NCI-H1092 (cell line): ENCODE measurements around the gene MAST4.

Experiments
- DNase-seq: peaks from one replicate; lab custom pipeline; 2025; lab: John Stamatoyannopoulos, UW

MAST4 gene

GRCh38 chr5:66960369-66961137 lies 364.4 kb downstream of the MAST4 start:
- no peak for DNase-seq

- DNase-seq = no peak
These were observed 367.4 kb downstream of the MAST4 start for GRCh38 chr5:66963559-66963971.

- DNase-seq = no peak
These were observed 370.2 kb downstream of the MAST4 start for GRCh38 chr5:66966439-66966838.

- DNase-seq = no peak
These were observed 370.9 kb downstream of the MAST4 start for GRCh38 chr5:66967102-66967501.

DNA sequence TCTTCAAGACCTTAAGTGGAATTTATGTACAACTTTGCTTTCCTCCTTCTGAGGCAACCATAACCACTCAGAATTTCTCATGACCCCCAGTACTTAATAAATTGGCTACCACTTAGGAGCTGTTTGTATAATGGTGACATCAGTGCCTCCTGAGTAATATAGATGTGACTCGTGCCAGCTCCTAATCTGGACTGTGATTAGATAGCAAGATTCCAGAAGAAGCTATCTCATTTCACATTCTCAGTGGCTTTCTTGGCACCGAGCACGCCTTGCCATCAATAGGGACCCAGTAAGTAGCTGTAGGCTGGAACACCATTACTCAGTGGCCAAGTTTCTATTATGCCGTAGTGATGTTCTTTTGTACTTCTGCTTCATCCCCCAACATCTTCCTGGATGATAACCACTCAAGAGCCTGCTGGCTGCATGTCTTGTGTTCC lies 371.7 kb downstream of the MAST4 start:
- no peak for DNase-seq

- DNase-seq = no peak
These were observed 373.3 kb downstream of the MAST4 start for GRCh38 chr5:66969484-66969883.

GRCh38 chr5:66969963-66970362 lies 373.8 kb downstream of the MAST4 start:
- no peak for DNase-seq

GRCh38 chr5:66972004-66972403 lies 375.8 kb downstream of the MAST4 start:
- DNase-seq = no peak

GRCh38 chr5:66974256-66974655 lies 378.1 kb downstream of the MAST4 start:
- DNase-seq = no peak

DNA sequence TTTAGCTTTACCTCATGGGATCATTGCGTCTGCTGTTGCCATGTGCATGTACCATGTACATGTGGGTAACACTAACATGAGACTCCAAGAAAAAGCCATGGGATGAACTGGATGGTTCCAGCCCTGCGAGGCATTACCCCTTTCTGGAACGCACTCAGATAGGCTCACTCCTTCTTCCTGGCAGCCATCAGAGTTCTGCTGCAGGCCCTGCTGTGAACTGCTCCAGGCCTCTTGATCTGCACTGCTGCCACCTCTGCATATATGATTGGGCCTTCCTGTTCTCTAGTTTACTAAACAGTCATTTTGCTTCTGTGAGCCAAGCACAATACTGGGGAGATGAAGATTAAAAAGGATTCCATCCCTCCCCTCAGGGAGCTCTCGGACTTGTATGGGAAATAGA lies 379.9 kb downstream of the MAST4 start:
- no peak for DNase-seq

GRCh38 chr5:66979738-66980137 lies 383.5 kb downstream of the MAST4 start:
- no peak for DNase-seq

- no peak for DNase-seq
These were observed 385.3 kb downstream of the MAST4 start for GRCh38 chr5:66981266-66982055.

GRCh38 chr5:66982056-66982387 lies 385.8 kb downstream of the MAST4 start:
- no peak for DNase-seq

DNA sequence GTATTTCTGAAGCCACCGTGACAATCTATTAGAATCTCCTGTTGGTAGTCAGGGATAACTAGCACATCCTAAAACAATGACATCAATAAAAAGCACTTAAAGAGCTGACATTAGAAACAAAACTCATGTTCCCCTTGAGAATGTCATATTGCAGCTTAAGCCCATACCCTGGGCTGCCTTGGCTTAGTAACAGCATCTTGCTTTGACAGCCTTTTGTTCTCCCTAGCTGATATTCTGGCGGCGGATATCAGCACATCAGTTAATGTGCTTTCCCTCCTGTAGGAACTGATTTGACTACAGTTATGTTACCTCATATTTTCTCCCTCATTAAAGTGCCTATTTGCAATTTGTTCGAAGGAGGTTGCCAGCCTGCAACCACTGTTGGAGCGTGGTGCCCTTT lies 386.3 kb downstream of the MAST4 start:
- DNase-seq = no peak

DNA sequence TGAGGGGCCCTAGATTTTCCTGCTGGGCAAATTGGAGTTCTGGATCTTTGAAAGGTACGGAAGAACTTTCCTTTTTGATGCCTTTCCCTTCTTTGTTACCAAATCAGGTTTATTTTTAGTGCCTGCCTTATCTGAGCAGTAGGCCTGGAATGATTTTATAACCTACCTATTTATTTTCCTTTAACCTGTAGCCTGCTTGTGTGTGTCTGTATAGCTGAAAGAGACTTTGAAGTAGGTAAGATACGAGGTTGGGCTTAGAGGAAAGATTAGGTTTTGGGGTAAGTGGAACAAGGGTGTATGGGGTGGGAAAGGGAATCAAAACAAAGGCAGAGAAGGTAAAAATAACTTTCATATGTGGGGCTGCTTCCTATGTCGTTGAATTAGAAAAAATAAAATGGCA lies 389.2 kb downstream of the MAST4 start:
- no peak for DNase-seq

DNA sequence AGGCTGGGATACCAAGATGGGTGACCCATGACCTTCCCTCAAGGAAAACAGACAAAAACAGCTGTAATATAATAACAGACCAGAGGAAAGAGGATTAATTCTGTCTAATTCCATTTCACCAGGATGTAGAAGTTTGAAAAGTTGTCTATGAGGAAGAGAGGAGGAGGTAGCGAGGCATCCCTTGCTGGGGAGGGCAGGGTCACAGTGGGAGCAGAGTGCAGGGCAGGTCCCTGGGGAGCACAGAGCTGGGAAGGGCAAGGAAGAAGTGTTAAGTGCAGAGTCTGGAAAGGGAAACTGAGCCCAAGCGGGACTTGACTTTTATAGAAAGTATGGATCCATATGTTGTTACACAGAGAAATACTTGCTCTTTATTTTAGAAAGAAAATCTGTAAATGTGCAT lies 389.8 kb downstream of the MAST4 start:
- DNase-seq = no peak

- no peak for DNase-seq
These were observed 390.3 kb downstream of the MAST4 start for GRCh38 chr5:66986534-66986933.

GRCh38 chr5:66987126-66987525 lies 390.9 kb downstream of the MAST4 start:
- no peak for DNase-seq

DNA sequence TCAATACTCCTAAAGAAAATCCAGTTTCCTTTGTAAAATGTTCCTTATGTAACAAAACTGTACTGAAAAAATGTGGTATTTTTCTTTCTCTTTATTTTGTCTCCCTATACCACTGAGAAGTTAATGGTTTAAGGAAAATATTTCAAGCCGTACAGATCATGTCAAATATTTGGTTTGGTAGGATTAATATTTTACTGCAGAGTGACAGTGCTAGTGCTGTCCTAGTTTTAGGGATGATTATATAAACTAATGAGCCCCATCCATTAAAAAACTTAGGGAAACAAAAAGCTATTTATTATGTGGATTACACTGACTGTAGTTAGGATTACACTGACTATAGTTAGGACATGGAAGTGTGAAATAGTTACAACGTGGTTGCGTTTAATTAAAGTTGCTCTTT lies 391.3 kb downstream of the MAST4 start:
- DNase-seq = no peak

GRCh38 chr5:66987949-66988838 lies 392.0 kb downstream of the MAST4 start:
- DNase-seq = no peak

GRCh38 chr5:66989286-66989685 lies 393.1 kb downstream of the MAST4 start:
- no peak for DNase-seq

- no peak for DNase-seq
These were observed 393.6 kb downstream of the MAST4 start for GRCh38 chr5:66989781-66990180.

GRCh38 chr5:66991746-66992145 lies 395.6 kb downstream of the MAST4 start:
- no peak for DNase-seq
